ENCODE data around the gene HPSE2.

DNA sequence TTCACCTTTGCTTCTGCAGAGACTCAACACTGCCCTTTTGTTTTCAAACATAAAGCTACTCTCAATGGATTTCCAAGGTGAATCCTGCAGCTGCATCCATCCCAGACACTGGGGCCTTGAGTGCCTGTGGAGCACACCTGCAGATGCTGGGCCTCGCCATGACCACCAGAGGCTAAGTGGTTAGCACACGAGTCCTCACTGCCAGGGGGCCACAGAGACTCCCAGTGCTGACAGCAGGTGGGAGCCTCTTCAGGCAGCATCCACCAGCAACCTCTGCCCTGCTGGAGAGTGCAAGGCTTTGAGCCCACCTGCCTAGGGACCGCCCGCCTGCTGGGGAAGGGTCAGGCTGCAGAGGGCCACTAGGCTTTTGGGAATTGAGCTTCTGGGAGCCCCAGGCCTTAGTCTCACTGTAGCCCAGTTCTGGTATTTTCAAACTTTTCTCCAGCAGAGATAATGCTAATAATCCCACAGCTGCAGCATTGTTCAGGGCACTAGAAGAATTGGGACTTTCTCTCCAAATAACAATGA, 779.5 kb downstream of the HPSE2 start:
- TF ChIP-seq ZBTB33 (IDR thresholded peaks at IDR 0.05; ENCODE audit: extremely low read depth, insufficient replicate concordance, low read length) (no peak), CTCF (IDR thresholded peaks at IDR 0.05 in 2 of 3, conservative IDR thresholded peaks at IDR 0.05 in 1 of 3; ENCODE audit: borderline replicate concordance in 1 of 3, insufficient read depth in 1 of 3, low read depth in 2 of 3, low read length in 2 of 3) (no peak), POLR2A (IDR thresholded peaks at IDR 0.05; ENCODE audit: borderline replicate concordance, extremely low read depth, insufficient read depth, insufficient read length) (no peak), ZNF274 (IDR thresholded peaks at IDR 0.05; ENCODE audit: low read depth, low read length) (no peak), EZH2 (IDR thresholded peaks at IDR 0.05) (no peak), ZFX (IDR thresholded peaks at IDR 0.05) (no peak)

All from HCT116 (cell line).